Kidney (tissue), 14 donors: Measurements from ENCODE around the gene DHRS2. TPM values are rescaled to one million over a fixed set of nuclear protein-coding genes. Genes with fewer than 3 reads are reported as not detected.

Experiments
- DNase-seq, 5 donors: peaks; one replicate each; pipeline ENCODE4 v3.0.0-alpha.2; 2013 to 2020
- FAIRE-seq: peaks from 2 replicates; lab custom pipeline; 2012; peaks lifted over from hg19 to GRCh38; lab: Jason Lieb, UNC
- H3K27ac ChIP-seq, 2 donors: one replicate each; pipeline ENCODE4 v1.7.0; 2013; ENCODE audit warnings: low read depth in 2 of 2, low read length in 2 of 2, inconsistent platforms in 1 of 2
- H3K27me3 ChIP-seq: one replicate; pipeline ENCODE4 v1.7.1; 2013; ENCODE audit warnings: low read length, inconsistent platforms; ENCODE audit not compliant: control insufficient read depth, insufficient read depth
- H3K36me3 ChIP-seq, 3 donors: one replicate each; pipeline versions ENCODE4 v1.7.0 to v1.7.1; 2013; ENCODE audit warnings: low read length in 3 of 3, control low read depth in 1 of 3, inconsistent platforms in 1 of 3; ENCODE audit not compliant: insufficient read depth in 3 of 3, control insufficient read depth in 2 of 3
- H3K4me1 ChIP-seq, 3 donors: one replicate each; pipeline versions ENCODE4 v1.7.0 to v1.7.1; 2013; ENCODE audit warnings: low read length in 3 of 3, inconsistent platforms in 1 of 3, low read depth in 1 of 3; ENCODE audit not compliant: control insufficient read depth in 2 of 3, insufficient read depth in 2 of 3
- H3K4me3 ChIP-seq, 3 donors: one replicate each; pipeline versions ENCODE4 v1.7.0 to v1.8.1; 2013; ENCODE audit warnings: low read length in 3 of 3, control low read depth in 1 of 3, inconsistent platforms in 1 of 3
- H3K9ac ChIP-seq, 3 donors: one replicate each; pipeline versions ENCODE4 v1.7.0 to v1.7.1; 2013; ENCODE audit warnings: low read length in 3 of 3, control low read depth in 1 of 3, inconsistent platforms in 1 of 3
- H3K9me3 ChIP-seq, 3 donors: one replicate each; pipeline versions ENCODE4 v1.7.0 to v1.7.1; 2013; ENCODE audit warnings: low read length in 3 of 3, control low read depth in 1 of 3, inconsistent platforms in 1 of 3; ENCODE audit not compliant: control insufficient read depth in 2 of 3, insufficient read depth in 1 of 3
- CTCF ChIP-seq: IDR thresholded peaks from 3 replicates; pipeline ENCODE4 v1.5.1; 2012; ENCODE audit warnings: mild to moderate bottlenecking, moderate library complexity, borderline replicate concordance; ENCODE audit not compliant: insufficient read depth; ENCODE audit errors: extremely low read depth
- intact Hi-C: fragments of 100-400 bp; cut with DNase I; formaldehyde crosslinking; loops from one replicate; pipeline ENCODE4 v1.11.1; 2022
- polyA plus RNA-seq: library from polyadenylated mRNA; stranded (reverse); fragments of 350-450 nt; fragmentation: Illumina TruSeq; extraction: RNeasy Lipid Tissue Mini Kit (QIAGEN cat#74804); gene quantifications from one replicate; pipeline ENCODE4 v1.2.3, GENCODE V29; 2014; ENCODE audit warnings: low read depth, low replicate concordance; ENCODE audit not compliant: insufficient read depth
- total RNA-seq: library from RNA; stranded (reverse); fragmentation: NEBNext Ultra II Directional; extraction: Animal tissue kit (Norgen Biotek cat#: 25700); gene quantifications from one replicate; pipeline ENCODE4 v1.2.1, GENCODE V29; 2021
- donor health status: control.
- donor health status: control.
- donor health status: control.
- donor health status: control.
- donor health status: control.
- donor health status: DM: yes; HTN: yes; CAD: no.
- donor health status: Normal renal cell carcinoma (clear cell type).

The DHRS2 gene
- total and polyA plus RNA-seq, 2 donors from 2014 or later, result 0.31 to 2.4 TPM

- TF ChIP-seq CTCF, result no peak
- H3K4me1 ChIP-seq, result no peaks in the 10 kb centered on the region
- H3K27me3 ChIP-seq, result no peaks in the 10 kb centered on the region
- FAIRE-seq, result no peak
- H3K36me3 ChIP-seq, result no peaks in the 10 kb centered on the region
- intact Hi-C loops, result no loop called here
- H3K27ac ChIP-seq, result no peak overlapping the region
- H3K4me3 ChIP-seq, result no peak overlapping the region
- no peak overlapping the region for H3K9ac ChIP-seq
- H3K9me3 ChIP-seq, result no peaks in the 10 kb centered on the region
- DNase-seq, result no peak
Observed at GRCh38 chr14:23670481-23670880, 34.3 kb downstream of the DHRS2 start.

- FAIRE-seq, result no peak
- H3K4me1 ChIP-seq, result no peaks in the 10 kb centered on the region
- H3K27ac ChIP-seq, result no peak overlapping the region
- H3K9ac ChIP-seq, result no peak overlapping the region
- intact Hi-C loops, result no loop called here
- H3K27me3 ChIP-seq, result no peaks in the 10 kb centered on the region
- H3K36me3 ChIP-seq, result no peaks in the 10 kb centered on the region
- no peak overlapping the region for H3K4me3 ChIP-seq
- H3K9me3 ChIP-seq, result no peaks in the 10 kb centered on the region
- DNase-seq, result no peak
- no peak for TF ChIP-seq CTCF
Observed at GRCh38 chr14:23672200-23672599, 36.0 kb downstream of the DHRS2 start.

- Histone ChIP-seq H3K4me1 (no peaks in the 10 kb centered on the region), H3K4me3 (no peak overlapping the region), H3K36me3 (no peaks in the 10 kb centered on the region), H3K9ac (no peak overlapping the region), H3K27me3 (no peaks in the 10 kb centered on the region), H3K9me3 (no peaks in the 10 kb centered on the region), H3K27ac (no peak overlapping the region)
- DNase-seq (no peak), FAIRE-seq (no peak)
- TF ChIP-seq CTCF, result no peak
- intact Hi-C loops, result no loop called here
Observed at GRCh38 chr14:23675337-23675736, 39.2 kb downstream of the DHRS2 start.

- Histone ChIP-seq H3K4me1 (no peaks in the 10 kb centered on the region), H3K27ac (no peak overlapping the region), H3K27me3 (no peaks in the 10 kb centered on the region), H3K4me3 (no peak overlapping the region), H3K9me3 (no peaks in the 10 kb centered on the region), H3K9ac (no peak overlapping the region), H3K36me3 (no peaks in the 10 kb centered on the region)
- no peak for FAIRE-seq
- no peak for DNase-seq
- intact Hi-C loops, result no loop called here
- TF ChIP-seq CTCF, result no peak
Observed at GRCh38 chr14:23675906-23676305, 39.7 kb downstream of the DHRS2 start.
